B cell (primary cell): ENCODE measurements around the gene CREBBP. TPM values are rescaled to one million over a fixed set of nuclear protein-coding genes. Genes with fewer than 3 reads are reported as not detected.

ENCODE experiments used
- ATAC-seq: fragments of 200-7000 bp; cut with Tn5 transposase; one replicate; pipeline ENCODE4 v1.10.0; 2021; ENCODE audit warnings: low read depth, mild to moderate bottlenecking, moderate number of reproducible peaks, moderate library complexity
- CTCF ChIA-PET: fragments of 350-600 bp; sonication (Branson Sonifier 250); formaldehyde crosslinking; loops from one replicate; lab custom pipeline; 2021; ENCODE audit warnings: antibody characterized with exemption, inconsistent platforms; lab: Charles Lee
- POLR2A ChIA-PET: fragments of 350-600 bp; sonication (Branson Sonifier 250); formaldehyde crosslinking; loops from one replicate; lab custom pipeline; 2021; ENCODE audit warnings: antibody characterized with exemption; lab: Charles Lee
- DNase-seq: peaks from one replicate; pipeline ENCODE4 v3.0.0; 2013
- H2AFZ ChIP-seq: 2 replicates; pipeline ENCODE4 v1.6.1; 2012; ENCODE audit warnings: mild to moderate bottlenecking, low read depth, low read length; ENCODE audit not compliant: insufficient read depth, poor library complexity, severe bottlenecking
- H3K27ac ChIP-seq, 2 donors: 1 replicate in 1 of 2; 2 replicates in 1 of 2; pipeline ENCODE4 v1.5.1; 2012 to 2013; ENCODE audit warnings: low read length in 2 of 2, mild to moderate bottlenecking in 2 of 2, moderate library complexity in 1 of 2
- H3K27me3 ChIP-seq, 4 experiments: fragments of 200-600 bp in 1 of 4; sonication (generic) in 1 of 4; replicated peaks in 1 of 4; 1 replicate in 2 of 4; 2 replicates in 2 of 4; pipeline versions ENCODE4 v1.6.1 to v1.7.0; 2013 to 2016; ENCODE audit warnings: low read length in 3 of 4, mild to moderate bottlenecking in 2 of 4, mixed read lengths in 1 of 4, moderate library complexity in 1 of 4; ENCODE audit not compliant: insufficient read depth in 4 of 4, control insufficient read depth in 3 of 4; ENCODE audit errors: control extremely low read depth in 1 of 4
- H3K36me3 ChIP-seq, 2 experiments: replicated peaks in 1 of 2; 1 replicate in 1 of 2; 2 replicates in 1 of 2; pipeline versions ENCODE4 v1.6.1 to v1.7.1; 2013; ENCODE audit warnings: low read length in 1 of 2; ENCODE audit not compliant: insufficient read depth in 2 of 2, control insufficient read depth in 1 of 2; ENCODE audit errors: control extremely low read depth in 1 of 2, extremely low read depth in 1 of 2
- H3K4me1 ChIP-seq, 2 donors: fragments of 200-600 bp in 1 of 2; sonication (generic) in 1 of 2; 1 replicate in 1 of 2; 2 replicates in 1 of 2; pipeline versions ENCODE4 v1.5.1 to v1.6.1; 2013 to 2017; ENCODE audit warnings: low read length in 2 of 2; ENCODE audit not compliant: control insufficient read depth in 2 of 2, insufficient read depth in 2 of 2
- H3K4me2 ChIP-seq: replicated peaks from 2 replicates; pipeline ENCODE3; 2012; ENCODE audit warnings: mild to moderate bottlenecking, low read depth, low read length; ENCODE audit not compliant: poor library complexity, severe bottlenecking
- H3K4me3 ChIP-seq, 5 experiments: fragments of 200-600 bp in 1 of 5; sonication (generic) in 1 of 5; 1 replicate in 3 of 5; 2 replicates in 2 of 5; pipeline versions ENCODE4 v1.5.1 to v1.7.0; 2011 to 2016; ENCODE audit warnings: low read length in 4 of 5, mild to moderate bottlenecking in 4 of 5, low read depth in 2 of 5, control low read depth in 1 of 5, moderate library complexity in 1 of 5; ENCODE audit not compliant: insufficient read depth in 1 of 5; ENCODE audit errors: control extremely low read depth in 1 of 5, extremely low read depth in 1 of 5
- H3K79me2 ChIP-seq: fragments of 200-600 bp; sonication (generic); one replicate; pipeline ENCODE4 v1.6.0; 2016; ENCODE audit warnings: low read length; ENCODE audit not compliant: control insufficient read depth, insufficient read depth
- H3K9ac ChIP-seq: fragments of 200-600 bp; sonication (generic); 2 replicates; pipeline ENCODE4 v1.6.1; 2017; ENCODE audit warnings: mild to moderate bottlenecking, low read length, moderate library complexity
- H3K9me3 ChIP-seq, 3 donors: one replicate each; pipeline versions ENCODE4 v1.6.1 to v1.7.1; 2013; ENCODE audit warnings: low read length in 2 of 3; ENCODE audit not compliant: control insufficient read depth in 2 of 3, insufficient read depth in 1 of 3; ENCODE audit errors: control extremely low read depth in 1 of 3
- H4K20me1 ChIP-seq: 2 replicates; pipeline ENCODE4 v1.6.0; 2012; ENCODE audit warnings: mild to moderate bottlenecking, low read length; ENCODE audit not compliant: insufficient read depth, control insufficient read depth, poor library complexity, severe bottlenecking
- H3K27ac Mint-ChIP-seq: one replicate; pipeline ENCODE4 v1.8.0; 2021; ENCODE audit warnings: mixed read lengths
- H3K27me3 Mint-ChIP-seq: one replicate; pipeline ENCODE4 v1.8.0; 2021; ENCODE audit warnings: mixed read lengths
- H3K4me1 Mint-ChIP-seq: one replicate; pipeline ENCODE4 v1.8.0; 2021; ENCODE audit warnings: mixed read lengths
- H3K4me3 Mint-ChIP-seq: one replicate; pipeline ENCODE4 v1.8.0; 2021; ENCODE audit warnings: mixed read lengths
- H3K9me3 Mint-ChIP-seq: one replicate; pipeline ENCODE4 v1.8.0; 2022; ENCODE audit warnings: mixed read lengths; ENCODE audit not compliant: insufficient read depth
- CTCF ChIP-seq: fragments of 200-600 bp; IDR thresholded peaks from one replicate; pipeline ENCODE4 v1.8.0; 2022; ENCODE audit warnings: antibody characterized with exemption, mild to moderate bottlenecking
- EZH2 ChIP-seq: IDR thresholded peaks from 2 replicates; pipeline ENCODE4 v1.6.1; 2012; ENCODE audit warnings: borderline replicate concordance, low read depth, mild to moderate bottlenecking, moderate library complexity, low read length; ENCODE audit not compliant: insufficient read depth, poor library complexity, severe bottlenecking
- WGBS: methylation state at CpG from one replicate; pipeline ENCODE4 v1.1.5; 2013; ENCODE audit warnings: missing lambda C conversion rate; ENCODE audit not compliant: insufficient coverage; 5-methylcytosine and 5-hydroxymethylcytosine counted together
- intact Hi-C: fragments of 100-400 bp; cut with micrococcal nuclease; formaldehyde crosslinking; loops from one replicate; pipeline ENCODE4 v1.10.0; 2022
- polyA plus RNA-seq: library from polyadenylated mRNA; depleted of rRNA; stranded (reverse); fragments of >200 nt; gene quantifications from 2 replicates; pipeline ENCODE4 v1.2.3, GENCODE V29; 2012
- total RNA-seq, 2 donors: library from RNA; stranded (reverse); fragments of 120-200 nt in 1 of 2; gene quantifications; 1 replicate in 1 of 2; 2 replicates in 1 of 2; pipeline versions ENCODE4 v1.2.3 to v1.2.4, GENCODE V29; 2013 to 2022

CREBBP gene
- total and polyA plus RNA-seq, 2 donors (not counting 1 experiment from before 2014, with no cell fraction given) = 27.6 to 206 TPM

DNA sequence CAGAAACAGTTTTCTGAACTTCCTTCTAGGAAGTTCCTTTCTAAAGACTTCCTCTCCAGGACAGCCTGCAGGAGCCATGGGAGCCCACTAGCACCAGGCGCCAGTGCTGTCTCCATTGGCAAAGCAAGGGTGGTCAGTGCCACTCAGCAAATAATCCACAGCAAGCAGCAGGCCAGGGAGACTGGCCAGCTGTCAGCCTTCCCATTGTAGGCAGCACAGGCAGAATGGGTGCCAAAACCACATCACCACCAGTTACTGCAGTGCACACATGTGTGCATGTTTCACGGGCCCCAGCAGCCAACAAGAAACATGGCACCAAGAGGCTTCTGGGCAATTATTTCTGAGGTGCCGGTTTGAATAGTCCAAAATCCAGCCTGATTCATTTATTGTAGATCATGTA lies 199.3 kb downstream of the CREBBP start:
- Histone ChIP-seq H3K9ac (no peak overlapping the region), H3K27ac (no peak overlapping the region), H3K4me2 (no peak overlapping the region), H2AFZ (no peak overlapping the region), H3K27me3 (no peaks in the 10 kb centered on the region), H4K20me1 (no peaks in the 10 kb centered on the region), H3K36me3 (peaks cover 0 to 57% of the 10 kb centered on the region in 2 experiments), H3K4me1 (no peaks in the 10 kb centered on the region), H3K4me3 (no peak overlapping the region), H3K9me3 (no peaks in the 10 kb centered on the region), H3K79me2 (no peaks in the 10 kb centered on the region)
- ChIA-PET POLR2A (no interaction called here), CTCF (interaction anchor here (1.0 kb wide), 1 partner anchor 10 kb away, joined by 4 read pairs; no protein-coding TSS in a partner anchor)
- ATAC-seq (no peak), DNase-seq (no peak)
- WGBS = 96% methylated on average over 2 of the region's 3 CpGs
- Mint-ChIP-seq H3K4me3 (no peak overlapping the region), H3K9me3 (no peaks in the 10 kb centered on the region), H3K27me3 (no peaks in the 10 kb centered on the region), H3K27ac (no peak overlapping the region), H3K4me1 (no peaks in the 10 kb centered on the region)
- TF ChIP-seq CTCF = no peak
- TF ChIP-seq EZH2 = no peak
- intact Hi-C loops = no loop called here

DNA sequence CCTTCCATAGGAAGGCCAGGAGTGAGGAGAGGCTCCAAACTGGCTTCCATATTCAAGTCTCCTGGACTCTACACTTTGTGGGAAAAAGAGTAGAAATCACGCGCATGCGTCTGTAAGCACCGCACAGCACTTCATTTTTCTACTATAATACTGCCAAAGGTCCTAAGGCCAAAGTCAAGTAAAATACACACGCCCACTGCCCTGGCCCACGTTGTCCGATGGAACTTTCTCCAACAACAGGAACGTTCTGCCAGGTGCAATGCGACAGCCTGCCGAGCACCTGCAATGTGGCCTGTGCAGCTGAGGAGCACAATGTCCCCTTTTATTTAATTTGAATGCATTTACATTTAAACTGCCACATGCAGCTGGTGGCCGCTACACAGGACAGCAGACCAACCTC lies 202.5 kb downstream of the CREBBP start:
- Histone ChIP-seq H3K4me3 (no peak overlapping the region), H3K36me3 (peaks cover 0 to 57% of the 10 kb centered on the region in 2 experiments), H2AFZ (no peak overlapping the region), H3K27ac (no peak overlapping the region), H3K9ac (no peak overlapping the region), H3K4me1 (no peaks in the 10 kb centered on the region), H3K79me2 (no peaks in the 10 kb centered on the region), H3K27me3 (no peaks in the 10 kb centered on the region), H3K9me3 (no peaks in the 10 kb centered on the region), H3K4me2 (no peak overlapping the region), H4K20me1 (no peaks in the 10 kb centered on the region)
- Mint-ChIP-seq H3K4me3 (no peak overlapping the region), H3K4me1 (no peaks in the 10 kb centered on the region), H3K27me3 (no peaks in the 10 kb centered on the region), H3K9me3 (no peaks in the 10 kb centered on the region), H3K27ac (no peak overlapping the region)
- intact Hi-C loops = no loop called here
- ATAC-seq (no peak), DNase-seq (no peak)
- POLR2A ChIA-PET = no interaction called here
- WGBS = 98% methylated on average over 6 of the region's 11 CpGs
- CTCF ChIA-PET = interaction anchor here (0.6 kb wide), 1 partner anchor 611 kb away, joined by 3 read pairs; no protein-coding TSS in a partner anchor
- TF ChIP-seq EZH2 (no peak), CTCF (no peak)
